Breast epithelium (tissue), 3 donors: ENCODE measurements around the gene ATXN7L1.

Experiments used
- POLR2A ChIP-seq: fragments of 450-650 bp; IDR thresholded peaks from one replicate; pipeline ENCODE4 v1.6.1; 2016; ENCODE audit warnings: antibody characterized with exemption, mild to moderate bottlenecking, moderate library complexity
- POLR2AphosphoS5 ChIP-seq, 3 donors: sonication (generic); formaldehyde crosslinking; IDR thresholded peaks; one replicate each; pipeline ENCODE4 v1.6.1; 2017; ENCODE audit warnings: antibody characterized with exemption in 3 of 3

DNA sequence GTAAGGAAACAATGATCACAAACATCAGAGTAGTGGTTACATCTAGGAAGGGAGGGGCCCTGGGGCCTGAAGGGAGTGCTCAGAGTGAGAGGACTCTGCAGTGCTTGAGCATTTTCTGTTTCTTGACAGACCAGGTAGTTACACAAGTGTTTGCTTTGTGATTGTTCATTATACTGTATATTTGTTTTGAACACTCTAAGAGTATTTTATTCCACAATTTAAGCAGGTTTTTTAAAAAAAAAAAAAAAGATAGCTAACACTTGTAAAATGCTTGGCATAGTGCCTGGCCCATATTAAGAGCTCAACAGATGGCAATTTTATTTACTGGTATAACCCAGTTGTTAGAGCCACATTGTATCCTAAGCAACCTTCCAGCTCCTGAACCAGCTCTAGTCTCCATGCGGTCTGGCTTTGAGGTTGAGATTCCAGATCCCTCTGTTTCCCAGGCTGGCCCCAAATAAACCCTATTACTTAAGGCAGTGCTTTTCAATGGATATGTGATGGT lies 20.1 kb upstream of the ATXN7L1 start:
- TF ChIP-seq POLR2A: no peak
- no peak for TF ChIP-seq POLR2AphosphoS5 (IDR thresholded peaks at IDR 0.05)
